ENCODE data around the gene SPATA45.

The SPATA45 gene

DNA sequence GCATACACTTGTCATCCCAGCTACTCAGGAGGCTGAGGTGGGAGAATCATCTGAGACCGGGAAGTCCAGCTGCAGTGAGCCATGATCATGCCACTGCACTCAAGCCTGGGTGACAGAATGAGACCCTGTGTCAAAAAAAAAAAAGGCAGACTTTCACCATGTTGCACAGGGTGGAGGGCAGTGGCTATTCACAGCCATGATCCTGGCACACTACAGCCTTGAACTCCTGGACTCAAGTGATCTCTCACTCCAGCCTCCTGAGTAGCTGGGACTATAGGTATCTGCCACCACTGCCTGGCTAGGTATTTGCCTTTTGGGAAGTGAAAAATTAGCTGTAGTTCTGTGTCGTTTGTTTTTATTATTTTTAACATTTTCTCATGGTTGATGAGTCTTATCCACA lies 19.1 kb downstream of the SPATA45 start:
- no peak for DNase-seq (ENCODE audit: low spot score)

DNA sequence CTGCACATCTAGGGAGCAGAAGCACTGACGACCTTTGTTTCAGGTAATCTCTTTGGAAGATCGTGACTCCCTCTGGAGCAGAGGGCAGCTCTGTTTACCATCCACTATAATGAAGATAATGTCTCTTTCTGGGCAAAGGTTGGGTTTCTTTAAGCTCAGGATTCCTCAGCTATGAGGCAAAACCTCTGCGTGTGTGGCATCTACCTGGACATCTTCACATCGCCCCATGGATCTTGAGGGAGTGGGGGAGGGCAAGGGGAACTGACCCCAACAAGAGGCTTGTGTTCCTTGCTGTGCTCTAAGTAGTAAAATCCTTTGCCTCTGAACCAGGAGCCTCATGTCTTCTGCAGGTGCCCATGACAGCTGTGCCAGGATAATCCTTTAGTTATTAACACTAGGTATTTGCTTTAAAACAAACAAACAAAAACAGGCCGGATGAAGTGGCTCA lies 19.6 kb downstream of the SPATA45 start:
- no peak for DNase-seq (ENCODE audit: low spot score)

DNA sequence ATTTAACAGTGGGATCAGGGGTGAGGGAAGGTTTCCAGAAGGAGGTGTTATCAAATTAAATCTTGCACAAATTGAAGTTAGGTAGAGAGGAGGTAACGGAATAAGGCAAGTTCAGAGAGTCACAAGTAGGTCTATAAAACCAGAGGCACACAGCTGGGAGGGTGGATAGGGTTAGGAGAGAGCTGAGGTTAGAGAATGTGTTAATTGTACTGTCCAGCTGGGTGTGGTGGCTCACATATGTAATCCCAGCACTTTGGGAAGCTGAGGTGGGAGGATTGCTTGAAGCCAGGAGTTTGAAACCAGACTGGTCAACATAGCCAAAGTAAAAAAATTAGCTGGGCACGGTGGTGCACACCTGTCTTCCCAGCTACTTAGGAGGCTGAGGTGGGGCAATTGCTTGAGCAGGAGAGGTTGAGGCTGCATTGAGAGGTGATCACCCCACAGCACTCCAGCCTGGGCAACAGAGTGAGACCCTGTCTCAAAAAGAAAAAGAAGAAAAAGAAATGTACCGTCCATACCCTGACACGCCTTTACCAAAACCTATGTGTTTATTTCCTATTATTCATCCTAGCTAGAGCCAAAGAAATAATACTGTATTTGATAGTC lies 20.2 kb downstream of the SPATA45 start:
- no peak for DNase-seq (ENCODE audit: low spot score)

DNA sequence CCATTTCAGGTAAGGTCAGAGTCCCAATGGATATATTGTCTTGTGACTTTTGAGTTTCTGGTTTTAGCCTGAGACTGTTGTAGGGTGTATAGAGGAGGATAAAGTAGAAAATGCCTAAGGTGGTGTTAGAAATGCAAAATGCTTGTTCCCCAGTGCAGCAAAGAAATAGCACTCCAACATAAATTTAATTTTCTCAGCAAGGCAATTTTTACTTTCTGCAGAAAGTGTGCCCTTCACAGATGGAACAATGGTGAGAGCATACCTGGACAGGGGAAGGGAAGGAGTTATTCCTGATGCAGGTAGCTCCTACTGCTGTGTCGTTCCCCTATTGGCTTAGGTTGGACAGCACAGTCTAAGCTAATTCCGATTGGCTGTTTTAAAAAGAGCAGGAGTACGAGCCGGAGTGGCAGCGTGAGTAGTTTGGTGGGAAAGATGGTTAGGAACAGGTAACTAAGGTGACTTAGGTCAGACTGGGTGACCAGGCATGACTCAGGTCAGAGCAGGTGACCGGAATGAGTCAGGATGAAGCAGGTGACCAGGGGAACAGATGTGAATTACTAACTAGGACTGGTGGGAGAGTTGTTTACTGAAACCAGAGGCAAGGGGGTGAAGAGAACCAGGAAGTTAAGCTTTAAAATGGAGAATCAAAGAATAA lies 21.5 kb downstream of the SPATA45 start:
- no peak for DNase-seq (ENCODE audit: low spot score)

DNA sequence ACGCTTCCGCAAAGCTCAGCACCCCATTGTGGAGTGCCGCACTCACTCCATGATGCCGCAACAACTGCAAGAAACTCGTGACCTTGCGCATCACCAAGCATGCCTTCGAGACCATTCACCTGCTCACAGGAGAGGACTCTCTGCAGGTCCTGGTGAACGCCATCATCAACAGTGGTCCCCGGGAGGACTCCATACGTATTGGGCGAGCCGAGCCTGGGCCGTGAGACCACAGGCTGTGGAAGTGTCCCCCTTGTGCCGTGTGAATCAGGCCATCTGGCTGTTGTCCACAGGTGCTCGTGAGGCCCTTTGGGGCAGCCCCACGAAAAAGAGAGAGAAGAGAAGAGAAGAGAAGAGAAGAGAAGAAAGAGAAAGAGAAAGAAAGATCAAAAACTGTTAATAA lies 23.2 kb downstream of the SPATA45 start:
- DNase-seq (ENCODE audit: low spot score), result no peak

DNA sequence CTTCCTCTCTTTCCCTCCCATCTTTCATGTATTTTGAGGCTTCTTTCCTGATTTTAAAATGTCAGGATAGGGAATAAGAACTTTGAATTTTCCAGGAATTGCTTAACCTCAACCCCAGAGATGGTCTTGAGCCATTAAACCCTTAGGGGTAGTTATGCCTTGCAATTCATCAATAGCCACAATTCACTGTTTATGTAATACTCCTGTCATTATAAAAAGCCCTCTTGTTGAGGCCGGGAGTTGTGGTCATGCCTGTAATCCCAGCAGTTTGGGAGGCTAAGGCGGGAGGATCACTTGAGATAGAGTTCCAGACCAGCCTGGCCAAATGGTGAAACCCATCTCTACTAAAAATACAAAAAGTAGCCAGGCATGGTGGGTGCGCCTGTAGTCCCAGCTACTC lies 24.5 kb downstream of the SPATA45 start:
- DNase-seq (ENCODE audit: low spot score), result no peak

DNA sequence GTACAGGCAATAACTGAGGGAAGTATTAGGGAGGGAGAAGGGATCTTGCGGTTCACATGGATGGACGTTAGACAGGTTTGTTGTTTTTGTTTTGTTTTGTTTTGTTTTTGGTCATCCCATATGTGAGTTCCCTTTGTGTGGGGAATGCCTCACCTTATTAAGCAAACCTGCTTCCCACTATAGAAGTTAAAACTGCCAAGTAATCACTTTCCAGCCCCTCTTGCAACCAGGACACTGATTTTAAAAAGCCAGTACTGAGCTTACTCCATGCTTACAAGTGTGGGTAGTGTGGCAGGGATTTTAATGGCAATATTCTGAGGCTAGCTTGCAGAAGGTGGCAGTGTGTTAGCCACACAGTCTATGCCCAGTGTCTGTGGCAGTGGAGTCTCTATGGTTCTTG lies 26.5 kb downstream of the SPATA45 start:
- DNase-seq (ENCODE audit: low spot score), result no peak

DNA sequence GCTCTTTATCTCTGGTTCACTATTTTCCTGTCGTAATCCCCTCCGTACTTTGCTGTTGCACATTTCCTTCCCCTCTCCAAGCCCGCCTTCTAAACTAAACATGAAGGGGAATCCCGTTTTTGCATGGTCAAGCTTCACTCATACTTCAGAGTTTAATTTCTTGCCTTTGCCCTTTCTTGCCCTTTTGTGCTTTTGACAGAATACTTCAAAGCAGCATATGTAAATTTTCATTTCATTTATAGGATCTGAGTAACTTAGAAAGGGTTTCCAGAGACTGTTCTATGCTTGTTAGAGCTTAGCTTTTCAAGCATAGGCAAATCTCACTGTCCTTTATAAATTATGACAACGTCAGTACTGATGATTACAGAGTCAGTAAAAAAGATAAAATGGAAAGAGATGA lies 27.7 kb downstream of the SPATA45 start:
- no peak for DNase-seq (ENCODE audit: low spot score)

DNA sequence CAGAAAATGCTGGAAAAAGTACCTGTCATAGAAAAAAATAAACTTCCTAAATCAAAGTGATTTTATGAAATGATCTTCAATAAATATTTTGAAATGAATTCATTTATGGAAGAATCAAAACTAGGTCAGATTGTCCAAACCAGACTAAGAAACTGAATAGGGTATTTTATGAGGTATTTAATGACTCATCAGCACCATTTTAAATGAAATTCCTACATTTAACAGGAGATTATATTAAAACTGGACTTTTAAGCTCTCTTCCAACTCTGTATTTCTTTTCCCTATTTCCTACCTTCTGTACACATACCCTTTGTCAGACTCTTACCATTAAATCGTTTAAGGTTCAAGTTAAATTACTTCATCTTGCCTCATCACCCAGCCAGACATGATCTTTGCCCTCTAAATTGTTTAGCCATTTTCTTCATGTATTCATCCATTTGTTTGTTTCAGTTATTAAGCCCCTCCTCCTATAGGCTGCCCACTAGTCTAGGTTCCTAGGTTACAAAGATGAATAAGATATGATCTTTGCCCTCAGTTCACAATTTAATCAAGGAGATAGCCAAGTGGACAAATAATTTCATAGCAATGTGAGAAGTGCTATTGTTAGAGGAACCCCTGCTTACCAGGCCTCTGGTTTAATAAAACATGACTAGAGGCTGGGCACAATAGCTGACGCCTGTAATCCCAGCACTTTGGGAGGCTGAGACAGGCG lies 30.7 kb downstream of the SPATA45 start:
- no peak for DNase-seq (ENCODE audit: low spot score)

DNA sequence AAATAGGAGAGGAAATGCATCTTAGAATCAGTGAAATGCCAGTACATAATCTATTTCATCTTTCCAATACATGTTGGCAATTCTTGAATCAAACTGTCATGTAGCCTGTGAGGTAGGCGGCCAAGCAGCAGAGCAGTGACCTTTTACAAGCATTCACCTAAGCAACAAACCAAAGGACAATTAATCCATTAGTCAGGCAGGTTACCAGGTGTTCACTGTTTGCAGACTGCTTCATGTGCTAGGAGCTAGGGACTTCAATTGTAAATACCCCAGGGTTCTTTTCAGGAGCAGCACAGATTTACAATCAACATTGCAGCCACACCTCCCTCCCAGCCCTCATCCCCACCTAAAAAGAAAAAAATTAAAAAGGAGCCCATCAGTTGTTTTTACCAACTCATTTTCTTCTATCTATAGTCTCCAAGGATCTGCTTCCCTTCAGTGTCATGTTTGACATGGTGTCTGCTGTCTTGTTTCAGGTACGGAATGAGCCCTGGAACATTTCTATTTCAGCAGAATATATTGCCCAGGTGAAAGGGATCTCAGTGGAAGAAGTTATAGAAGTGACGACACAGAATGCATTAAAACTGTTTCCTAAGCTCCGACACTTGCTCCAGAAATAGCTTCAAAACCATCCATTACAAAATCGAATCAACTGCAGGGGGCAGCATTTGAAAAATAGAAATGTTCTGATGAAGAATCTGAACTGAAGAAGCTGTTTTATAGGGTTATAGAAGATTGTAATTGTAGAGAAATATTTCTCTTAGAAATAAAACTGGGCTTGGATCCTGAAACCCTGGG lies 32.7 kb downstream of the SPATA45 start:
- DNase-seq (ENCODE audit: low spot score), result no peak

DNA sequence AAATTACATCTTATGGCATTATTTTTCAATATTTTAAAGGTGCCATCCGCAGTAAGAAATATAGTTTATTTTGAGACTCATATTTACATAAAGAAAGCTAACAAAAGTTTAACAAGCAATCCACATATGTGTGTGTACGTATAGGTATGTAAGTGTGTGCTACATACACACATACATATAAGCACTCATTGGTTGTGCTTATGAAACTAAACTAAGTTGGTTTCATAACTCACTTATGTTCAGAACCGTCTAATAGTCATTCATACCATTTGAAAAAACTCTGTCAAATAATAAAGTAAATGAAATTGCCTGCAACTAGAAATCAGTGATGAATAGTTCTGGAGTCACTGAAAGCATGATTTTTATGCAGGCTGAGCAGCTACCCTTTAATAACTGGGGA lies 41.7 kb downstream of the SPATA45 start:
- no peak for DNase-seq (ENCODE audit: low spot score)

DNA sequence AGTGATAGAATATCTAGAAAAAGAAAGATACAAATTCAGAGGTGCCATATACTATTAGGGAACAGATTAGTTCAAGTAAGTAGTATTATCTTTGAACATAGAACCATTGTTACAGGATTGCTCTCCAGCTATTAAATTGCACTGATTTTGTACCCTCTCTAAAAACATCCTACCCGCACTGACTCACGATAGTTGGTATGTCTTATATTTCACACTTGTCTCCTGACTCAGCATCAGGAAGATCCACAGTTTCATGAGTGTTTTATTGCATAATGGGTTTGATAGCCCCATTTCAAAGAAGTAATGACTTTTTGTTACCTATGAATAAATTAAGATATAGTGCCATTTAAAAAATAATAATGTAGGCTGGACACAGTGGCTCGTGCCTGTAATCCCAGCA lies 49.8 kb downstream of the SPATA45 start:
- DNase-seq (ENCODE audit: low spot score), result no peak

DNA sequence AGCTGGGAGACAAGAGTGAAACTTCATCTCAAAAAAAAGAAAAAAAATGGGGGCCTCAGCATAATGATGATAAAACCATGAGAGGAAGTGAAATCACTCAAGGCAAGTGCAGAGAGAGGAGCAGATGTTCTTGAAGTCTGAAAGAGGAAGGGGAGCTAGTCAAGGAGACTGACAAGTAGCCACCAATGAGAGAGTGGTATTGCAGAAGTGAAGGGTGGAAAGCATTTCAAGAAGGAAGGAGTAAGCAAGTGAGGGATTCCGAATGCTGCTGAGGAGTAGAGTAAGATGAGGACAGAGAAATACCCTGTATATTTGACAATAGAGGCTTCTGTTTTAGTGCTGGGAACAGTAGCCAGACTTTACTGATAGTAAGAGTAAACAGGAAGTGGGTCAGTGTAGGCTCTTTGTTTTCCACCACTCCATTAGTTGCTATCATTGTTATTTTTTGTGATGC lies 52.9 kb downstream of the SPATA45 start:
- DNase-seq (ENCODE audit: low spot score), result no peak

DNA sequence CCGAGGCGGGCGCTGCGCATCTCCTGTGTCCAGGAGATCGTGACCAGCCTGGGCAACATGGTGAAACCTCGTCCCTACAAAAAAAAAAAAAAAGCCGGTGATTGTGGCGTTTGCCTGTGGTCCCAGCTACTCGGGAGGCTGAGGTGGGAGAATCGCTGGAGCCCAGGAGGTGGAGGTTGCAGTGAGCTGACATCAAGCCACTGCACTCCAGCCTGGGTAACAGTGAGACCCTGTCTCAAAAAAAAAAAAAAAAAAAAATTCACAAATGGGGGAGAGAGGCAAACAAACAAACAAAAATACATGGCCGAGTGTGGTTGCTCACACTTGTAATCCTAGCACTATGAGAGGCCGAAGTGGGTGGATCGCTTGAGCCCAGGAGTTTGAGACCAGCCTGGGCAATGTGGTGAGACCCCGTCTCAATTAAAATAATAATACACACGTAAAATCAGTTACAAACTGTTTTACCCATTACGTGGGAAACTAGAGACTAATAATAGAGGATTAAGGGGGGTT lies 55.0 kb downstream of the SPATA45 start:
- no peak for DNase-seq (ENCODE audit: low spot score)

DNA sequence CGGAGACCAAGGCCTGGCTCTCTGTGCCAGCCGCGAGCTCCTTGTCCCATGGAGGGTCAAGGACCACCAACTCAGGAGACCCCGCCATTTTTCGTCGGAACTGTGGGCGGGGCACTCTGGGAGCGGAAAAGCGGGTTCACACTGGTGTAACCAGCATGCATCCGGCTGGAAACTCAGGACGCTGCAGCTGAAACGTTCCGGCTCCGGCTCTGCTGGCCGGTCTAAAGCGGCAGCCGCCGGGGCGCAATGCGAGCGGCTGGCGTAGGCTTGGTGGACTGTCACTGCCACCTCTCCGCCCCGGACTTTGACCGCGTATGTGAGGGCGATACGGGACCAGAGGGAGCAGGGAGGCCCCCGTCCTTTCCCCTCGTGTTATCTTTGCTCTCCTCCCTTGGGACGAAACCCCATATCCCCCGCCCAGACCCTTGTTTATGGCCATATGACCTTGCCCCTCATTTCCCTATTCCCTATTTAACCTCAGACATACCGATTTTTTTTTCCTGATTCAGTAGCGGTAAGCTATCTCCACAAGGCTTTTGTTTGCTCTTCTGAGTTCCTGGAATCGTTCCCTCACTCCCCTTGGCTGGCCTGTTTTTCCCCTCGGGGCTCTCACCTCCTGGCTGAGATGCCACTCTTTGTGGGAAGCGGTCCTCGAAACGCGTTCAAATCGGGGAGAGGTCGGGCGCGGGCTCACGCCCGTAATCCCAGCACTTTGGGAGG lies 55.6 kb downstream of the SPATA45 start, which contains the start of the genes NSL1 and TATDN3:
Gene NSL1, minus strand, starts transcription at position 102 of the 720 bp plus-strand sequence. Its CDS starts 14 bp downstream, at position 88.
Gene TATDN3, plus strand, starts transcription at position 219 of the 720 bp plus-strand sequence. Its CDS starts 28 bp downstream, at position 247.
- DNase-seq (ENCODE audit: low spot score), result peak; percentile 99

DNA sequence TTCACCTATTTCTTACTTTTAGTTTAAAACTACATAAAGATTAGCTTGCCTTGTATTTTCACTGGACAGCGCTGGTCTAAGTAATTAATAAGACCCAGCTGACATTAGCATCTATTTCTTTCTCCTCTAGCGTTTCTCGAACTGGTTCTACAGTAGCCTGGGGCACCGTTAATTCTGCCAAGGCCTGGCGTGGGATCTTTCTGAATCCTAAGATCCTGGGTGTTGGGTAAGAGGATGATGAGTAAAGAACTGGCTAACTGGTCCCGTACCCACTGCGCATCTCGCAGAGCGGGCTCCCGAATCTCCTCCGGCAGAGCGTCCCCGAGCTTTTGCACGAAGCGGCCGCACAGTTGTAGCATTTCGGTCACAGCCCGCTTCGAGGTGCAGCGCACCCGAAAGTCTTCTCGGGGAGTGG lies 56.2 kb downstream of the SPATA45 start:
- DNase-seq (ENCODE audit: low spot score), result no peak

DNA sequence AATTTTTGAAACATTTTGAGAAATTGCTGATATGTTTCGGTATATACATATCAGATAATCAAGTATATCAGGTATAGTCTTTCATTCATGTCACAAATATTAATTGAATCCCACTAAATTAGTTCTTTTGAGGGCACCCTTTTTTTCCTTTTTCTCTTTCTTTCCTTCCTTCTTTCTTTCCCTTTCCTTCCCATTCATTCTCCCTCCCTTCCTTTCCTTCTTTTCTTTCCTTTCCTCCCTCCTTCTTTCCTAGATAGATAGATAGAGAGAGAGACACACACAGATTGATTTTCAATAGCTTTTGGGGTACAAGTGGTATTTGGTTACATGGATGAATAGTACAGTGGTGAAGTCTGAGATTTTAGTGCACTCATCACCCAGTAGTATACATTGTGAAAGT lies 61.6 kb downstream of the SPATA45 start:
- no peak for DNase-seq (ENCODE audit: low spot score)

DNA sequence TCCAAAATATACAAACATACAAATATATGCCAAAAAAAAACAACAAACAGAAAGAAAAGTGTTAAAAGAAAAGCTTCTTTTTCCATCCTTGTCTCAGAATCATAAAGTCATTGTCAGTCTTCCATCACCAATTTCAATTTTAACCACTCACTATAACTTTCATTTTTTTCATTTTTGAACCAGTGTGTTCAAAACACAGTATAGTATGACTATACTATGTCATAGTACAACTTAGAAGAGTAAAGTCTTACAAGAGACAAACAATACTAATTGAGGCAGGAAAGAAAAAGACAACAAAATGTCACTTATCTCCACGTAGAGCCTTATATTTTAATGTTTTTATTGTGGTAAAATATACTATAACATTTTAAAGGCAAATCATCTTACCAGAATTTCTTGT lies 63.5 kb downstream of the SPATA45 start:
- no peak for DNase-seq (ENCODE audit: low spot score)

DNA sequence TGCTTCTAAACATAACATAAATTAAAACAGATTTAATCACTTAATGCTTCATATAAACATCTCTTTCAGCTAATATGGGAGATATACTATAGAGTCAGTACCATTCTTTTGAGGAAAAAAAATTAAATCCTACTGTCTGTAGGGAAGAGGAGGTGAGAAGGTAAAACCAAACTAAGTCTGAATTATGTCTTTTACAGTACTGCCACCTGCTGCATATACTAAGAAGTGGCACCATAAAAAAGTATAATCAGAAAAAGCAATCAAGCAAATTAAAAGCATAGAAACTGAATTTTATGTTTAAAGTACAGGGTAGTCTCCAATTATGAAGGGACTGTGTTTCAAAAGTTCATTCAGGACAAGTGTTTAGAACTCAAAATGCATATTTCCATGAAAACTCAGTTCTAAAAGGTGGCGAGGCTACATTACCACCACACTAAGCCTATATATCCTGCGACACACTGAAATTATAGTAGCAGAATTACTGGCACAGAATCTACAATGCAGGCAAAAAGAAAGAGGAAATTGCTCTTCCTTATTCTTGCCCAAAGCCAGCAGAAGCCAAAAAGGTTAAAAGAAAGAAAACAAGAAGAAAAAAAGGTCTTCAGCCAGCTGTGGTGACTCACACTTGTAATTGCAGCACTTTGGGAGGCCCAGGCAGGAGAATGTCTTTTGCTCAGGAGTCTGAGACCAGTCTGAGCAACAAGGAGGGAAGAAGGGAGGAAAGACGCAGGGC lies 64.9 kb downstream of the SPATA45 start:
- DNase-seq (ENCODE audit: low spot score), result no peak

DNA sequence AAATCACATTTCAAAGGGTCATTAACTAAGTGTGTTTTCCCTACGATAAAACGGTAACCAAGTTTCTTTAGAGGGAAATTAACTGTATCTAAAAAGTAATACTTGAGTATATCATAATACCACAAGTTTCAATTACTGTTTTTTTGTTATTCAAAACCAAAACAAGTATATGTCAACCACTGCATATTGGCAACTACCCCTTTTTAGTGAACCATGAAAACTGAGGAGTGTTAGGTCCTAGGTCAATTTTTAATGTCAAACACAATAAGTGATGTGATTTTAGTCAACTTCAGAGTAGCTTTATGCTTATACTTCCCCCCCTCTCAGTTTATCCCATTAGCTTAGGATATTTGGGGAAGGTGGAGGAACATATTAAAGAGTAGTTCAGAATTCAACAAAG lies 66.2 kb downstream of the SPATA45 start:
- DNase-seq (ENCODE audit: low spot score), result no peak

DNA sequence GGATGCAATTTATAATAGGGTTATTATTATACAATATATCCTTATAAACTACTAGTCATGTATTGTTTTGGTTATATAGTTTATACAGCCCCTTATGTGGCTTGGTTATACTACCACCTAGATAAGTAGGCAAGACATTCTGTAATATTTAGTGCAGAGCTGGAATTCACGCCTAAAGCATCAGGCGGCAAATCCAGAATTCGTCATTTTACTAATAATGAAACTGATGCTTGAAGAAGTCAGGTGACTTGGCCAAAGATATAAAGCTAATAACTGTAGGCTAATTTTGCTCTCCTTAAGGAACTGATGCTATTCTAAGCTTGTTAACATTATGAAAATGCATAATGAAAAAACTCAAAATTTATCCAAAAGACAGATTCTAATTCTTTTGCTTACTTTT lies 66.7 kb downstream of the SPATA45 start:
- DNase-seq (ENCODE audit: low spot score), result no peak

All from left forelimb (tissue), 1 donor.